Right renal cortex interstitium (tissue), 3 donors: ENCODE results near the gene TVP23A. TPM values are rescaled to one million over a fixed set of nuclear protein-coding genes. Genes with fewer than 3 reads are reported as not detected.
"Not testable (repeated sequence)": the region's sequence is repeated elsewhere in the genome, so short reads cannot be mapped to it uniquely, and the experiment has no call there.

Source experiments
- DNase-seq, 3 donors: peaks; one replicate each; pipeline ENCODE4 v3.0.0-alpha.2; 2013; ENCODE audit warnings: low read depth in 3 of 3, low spot score in 2 of 3
- polyA plus RNA-seq, 3 donors: library from polyadenylated mRNA; unstranded; fragments of 120-200 nt; gene quantifications; one replicate each; pipeline ENCODE4 v1.2.1, GENCODE V29; 2013; ENCODE audit not compliant: insufficient read length in 3 of 3

TVP23A gene
- polyA plus RNA-seq, 3 donors, result 2.6 to 3.9 (median 3.1) TPM

- DNase-seq, result no peak
Measured at GRCh38 chr16:10836174-10836853, 17.7 kb upstream of the TVP23A start.

DNA sequence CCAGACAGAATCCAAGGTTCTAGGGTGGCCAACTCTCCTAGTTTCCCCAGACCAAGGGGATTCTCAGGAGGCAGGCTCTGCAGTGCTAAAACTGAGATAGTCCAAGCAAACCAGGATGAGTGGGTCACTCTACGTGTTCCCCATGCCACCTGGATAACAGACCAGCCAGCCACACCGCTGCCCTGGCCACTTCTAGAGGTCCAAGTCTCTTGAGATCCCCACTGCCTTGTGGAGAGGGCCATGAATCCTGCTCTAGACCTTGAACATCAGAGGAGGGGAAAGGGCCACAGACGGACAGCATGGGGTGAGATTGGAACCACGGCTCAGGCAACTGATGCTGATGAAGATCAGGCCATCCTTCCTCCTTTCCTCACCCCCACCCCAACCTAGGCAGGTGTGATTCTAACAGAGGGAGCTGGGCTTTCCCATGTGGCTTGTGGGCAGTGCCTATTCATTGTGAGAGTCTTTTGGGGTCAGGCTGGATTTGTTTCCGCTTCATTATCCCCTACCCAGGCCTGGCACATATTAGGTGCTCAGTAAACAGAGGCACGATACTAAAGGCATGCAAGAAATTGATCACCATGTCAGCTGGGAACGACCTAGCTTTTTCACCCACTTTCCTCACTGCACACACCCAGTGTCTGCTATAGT is 16.8 kb upstream of the TVP23A start:
- DNase-seq, result no peak

DNA sequence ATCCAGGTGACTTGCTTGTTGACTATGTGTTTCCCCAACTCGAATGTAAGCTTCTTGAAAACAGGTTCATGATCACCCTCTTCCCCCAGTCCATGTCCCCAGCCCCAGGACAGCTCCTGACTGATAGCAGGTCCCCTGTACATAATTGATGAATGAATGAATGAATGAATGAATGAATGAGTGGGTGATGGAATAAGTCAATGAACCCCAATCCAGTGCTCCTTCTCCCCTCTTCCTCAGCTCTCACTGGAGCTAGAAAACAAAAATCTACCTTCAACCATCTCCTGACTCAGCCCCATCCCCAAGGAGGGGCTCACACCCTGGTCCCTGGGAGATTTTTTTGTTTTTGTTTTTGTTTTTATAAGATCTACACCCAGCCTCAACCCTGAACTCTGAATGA is 16.2 kb upstream of the TVP23A start:
- DNase-seq, result no peak

GRCh38 chr16:10834130-10834529 is 15.5 kb upstream of the TVP23A start:
- no peak for DNase-seq

GRCh38 chr16:10833271-10833670 is 14.7 kb upstream of the TVP23A start:
- DNase-seq, result no peak

- no peak for DNase-seq
Measured at GRCh38 chr16:10831894-10832886, 13.6 kb upstream of the TVP23A start.

DNA sequence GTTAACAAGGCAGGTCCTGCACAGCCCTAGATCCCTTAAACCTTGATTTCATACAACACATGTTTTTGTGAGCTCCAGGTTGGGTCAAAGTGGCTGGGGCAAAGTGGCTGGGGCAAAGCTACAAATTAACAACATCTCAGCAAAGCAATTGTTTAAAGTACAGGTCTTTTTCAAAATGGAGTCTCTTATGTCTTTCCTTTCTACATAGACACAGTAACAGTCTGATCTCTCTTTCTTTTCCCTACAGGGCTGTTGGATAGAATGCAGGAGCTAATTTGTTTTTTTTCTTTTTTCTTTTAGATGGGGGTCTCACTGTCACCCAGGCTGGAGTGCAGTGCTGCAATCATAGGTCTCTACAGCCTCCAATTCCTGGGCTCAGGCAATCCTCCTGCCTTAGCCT is 11.6 kb upstream of the TVP23A start:
- DNase-seq, result not testable (repeated sequence)

DNA sequence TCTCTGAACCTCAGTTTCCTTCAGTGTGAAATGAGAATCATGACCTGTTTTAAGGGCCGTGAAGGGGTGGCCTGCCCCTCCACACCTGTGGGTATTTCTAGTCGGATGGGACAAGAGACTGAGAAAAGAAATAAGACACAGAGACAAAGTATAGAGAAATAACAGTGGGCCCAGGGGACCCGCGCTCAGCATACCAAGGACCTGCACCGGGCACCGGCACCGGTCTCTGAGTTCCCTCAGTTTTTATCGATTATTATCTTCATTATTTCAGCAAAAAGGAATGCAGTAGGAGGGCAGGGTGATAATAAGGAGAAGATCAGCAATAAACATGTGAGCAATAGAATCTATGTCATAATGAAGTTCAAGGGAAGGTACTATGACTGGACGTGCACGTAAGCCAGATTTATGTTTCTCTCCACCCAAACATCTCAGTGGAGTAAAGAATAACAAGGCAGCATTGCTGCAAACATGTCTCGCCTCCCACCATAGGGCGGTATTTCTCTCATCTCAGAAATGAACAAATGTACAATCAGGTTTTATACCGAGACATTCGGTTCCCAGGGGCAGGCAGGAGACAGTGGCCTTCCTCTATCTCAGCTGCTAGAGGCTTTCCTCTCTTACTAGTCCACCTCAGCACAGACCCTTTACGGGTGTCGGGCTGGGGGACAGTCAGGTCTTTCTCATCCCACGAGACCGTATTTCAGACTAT is 10.9 kb upstream of the TVP23A start:
- DNase-seq, result not testable (repeated sequence)

DNA sequence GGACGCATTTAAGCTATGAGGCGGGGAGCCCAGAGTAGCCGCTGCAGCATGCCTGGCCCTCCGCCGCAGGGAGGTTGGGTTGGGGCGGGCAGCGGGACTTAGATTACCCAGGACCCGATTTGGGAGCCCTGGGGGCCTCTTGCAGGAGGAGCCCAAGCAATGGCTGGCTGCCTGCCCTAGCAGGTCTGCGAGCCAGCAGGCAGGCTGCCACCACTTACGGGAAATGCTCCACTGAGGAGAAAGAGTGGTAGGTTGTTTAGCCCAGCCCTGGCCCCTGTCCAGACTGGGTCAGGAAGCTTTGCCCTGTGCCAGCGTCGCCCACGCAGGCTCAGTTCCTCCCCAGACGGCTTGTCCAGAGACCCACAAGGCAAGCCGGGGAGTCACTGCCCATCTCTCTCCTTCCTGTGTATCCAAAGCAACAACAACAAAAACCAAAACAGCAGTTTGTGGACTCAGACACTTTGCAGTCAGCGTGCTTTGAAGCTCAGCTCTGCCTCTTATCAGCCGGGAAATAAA is 10.3 kb upstream of the TVP23A start:
- no peak for DNase-seq

DNA sequence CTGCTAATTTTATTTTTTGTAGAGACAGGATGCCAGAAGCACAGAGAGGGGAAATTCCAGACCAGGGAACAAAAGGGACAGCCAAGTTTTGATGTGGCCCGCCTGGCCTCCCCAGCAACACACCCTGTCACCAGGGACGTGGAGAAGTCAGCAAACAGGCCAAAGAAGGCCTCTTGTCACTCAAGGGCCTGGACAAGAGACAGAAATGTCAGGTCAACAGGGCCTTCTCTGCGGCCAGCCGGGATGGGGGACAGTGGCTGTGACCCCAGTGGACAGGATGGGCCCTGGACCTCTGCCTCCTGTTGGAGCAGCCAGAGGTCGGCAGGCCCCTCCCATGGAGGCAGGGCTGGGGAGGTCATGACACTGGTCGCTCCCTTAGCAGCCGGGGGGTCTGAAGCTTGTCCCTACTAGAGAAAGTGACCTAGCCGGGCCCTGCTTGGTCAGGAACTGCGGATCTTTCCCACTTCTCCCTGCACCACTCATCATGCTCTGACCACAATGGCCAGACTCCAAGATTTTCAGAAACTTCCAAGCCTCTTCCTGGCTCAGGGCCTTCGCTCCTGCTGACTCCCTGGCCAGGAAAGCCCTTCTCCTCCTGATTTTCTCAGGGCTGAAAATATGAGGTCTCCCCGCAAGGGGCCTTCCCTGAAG is 9.2 kb upstream of the TVP23A start:
- no peak for DNase-seq

- DNase-seq, result no peak
Measured at GRCh38 chr16:10824111-10824893, 5.7 kb upstream of the TVP23A start.

- no peak for DNase-seq
Measured at GRCh38 chr16:10822702-10823101, 4.1 kb upstream of the TVP23A start.

DNA sequence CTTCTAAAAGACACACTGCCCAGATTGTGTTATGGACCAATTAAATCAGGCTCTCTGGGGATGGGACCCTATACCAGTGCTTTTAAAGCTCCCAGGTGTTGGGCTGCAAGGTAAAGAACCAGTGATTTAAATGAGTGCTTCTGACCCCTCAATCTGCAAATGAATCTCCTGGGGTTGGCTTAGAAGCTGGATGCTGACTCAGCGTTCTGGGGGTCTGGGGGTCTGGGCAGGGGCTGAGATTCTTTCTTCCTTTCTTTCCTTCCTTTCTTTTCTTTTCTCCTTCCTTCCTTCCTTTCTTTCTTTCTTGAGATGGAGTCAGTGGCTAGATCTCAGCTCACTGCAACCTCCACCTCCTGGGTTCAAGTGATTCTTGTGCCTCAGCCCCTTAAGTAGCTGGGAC is 2.0 kb upstream of the TVP23A start:
- no peak for DNase-seq

DNA sequence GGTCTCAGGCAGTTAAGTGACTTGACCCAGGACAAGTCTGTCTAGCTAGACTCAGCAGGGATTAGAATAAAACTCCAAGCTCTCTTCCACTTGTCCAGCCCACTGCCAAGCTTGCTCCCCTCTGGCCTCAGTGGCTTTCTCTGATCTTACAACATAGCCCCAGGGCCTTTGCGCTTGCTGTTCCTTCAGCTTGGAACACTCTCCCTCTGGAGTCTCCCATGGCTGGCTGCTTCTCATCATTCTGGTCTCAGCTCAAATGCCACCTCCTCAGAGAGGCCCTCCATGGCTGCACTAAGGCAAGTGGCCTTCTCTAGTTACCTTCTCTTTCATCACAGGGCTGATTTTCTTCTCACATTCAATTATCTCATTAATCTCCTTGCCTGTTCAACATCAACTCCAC is 1.1 kb downstream of the TVP23A start:
- DNase-seq, result no peak

GRCh38 chr16:10813099-10813455 is 5.5 kb downstream of the TVP23A start:
- no peak for DNase-seq

GRCh38 chr16:10812312-10813098 is 6.1 kb downstream of the TVP23A start:
- DNase-seq, result no peak

GRCh38 chr16:10809706-10810105 is 8.9 kb downstream of the TVP23A start:
- no peak for DNase-seq

GRCh38 chr16:10808850-10809249 is 9.7 kb downstream of the TVP23A start:
- no peak for DNase-seq

DNA sequence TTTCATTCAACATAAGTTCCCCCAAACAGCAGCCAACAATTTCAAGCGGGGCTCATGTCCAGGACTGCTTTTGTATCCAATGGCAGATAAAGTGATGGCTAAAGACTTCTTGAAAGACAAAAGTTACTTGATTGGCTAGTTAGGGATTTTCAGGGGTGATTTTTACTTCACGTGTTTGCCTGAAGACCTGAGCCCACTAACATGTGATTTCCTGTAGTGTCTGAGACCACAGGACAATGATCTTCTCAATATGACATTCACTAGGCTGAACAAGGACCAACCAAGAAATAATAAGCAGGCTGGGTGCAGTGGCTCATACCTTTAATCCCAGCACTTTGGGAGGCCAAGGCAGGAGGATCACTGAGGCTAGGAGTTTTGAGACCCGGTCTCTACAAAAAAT is 10.4 kb downstream of the TVP23A start:
- DNase-seq, result no peak
